ENCODE results near the gene OTOGL. TPM values are rescaled to one million over a fixed set of nuclear protein-coding genes. Genes with fewer than 3 reads are reported as not detected.

The OTOGL gene
- total RNA-seq, 1 experiment from 2014 or later = 0.44 TPM

DNA sequence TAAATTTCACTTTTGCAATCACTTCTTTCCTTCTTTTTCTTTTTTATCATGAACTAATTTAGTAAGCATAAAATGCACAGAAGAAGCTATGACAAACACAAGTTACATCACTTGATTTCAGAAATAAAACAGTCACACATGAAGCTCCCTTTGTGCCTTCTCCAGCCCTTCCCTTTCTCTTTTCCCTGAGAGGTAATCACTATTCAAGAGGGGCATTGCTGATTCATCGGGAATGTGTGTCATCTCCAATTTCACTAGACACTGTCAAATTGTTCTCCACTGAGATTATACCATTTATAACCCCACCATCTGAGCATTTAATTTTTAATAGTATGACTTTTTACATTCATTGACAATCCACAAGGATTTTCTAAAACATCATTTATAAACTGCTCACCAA lies 253.1 kb downstream of the OTOGL start:
- no peak overlapping the region for H3K4me2 ChIP-seq (ENCODE audit: low read length)
- CTCF ChIA-PET = no interaction called here

GRCh38 chr12:80353254-80353653 lies 253.9 kb downstream of the OTOGL start:
- Histone ChIP-seq H3K4me3 (ENCODE audit: low read length) (no peak overlapping the region), H3K79me2 (ENCODE audit: low read length) (no peaks in the 10 kb centered on the region), H2AFZ (ENCODE audit: low read length) (no peak overlapping the region), H3K9ac (ENCODE audit: low read length) (no peak overlapping the region), H3K27me3 (ENCODE audit: low read length) (no peaks in the 10 kb centered on the region), H3K27ac (ENCODE audit: low read length) (no peak overlapping the region), H3K4me1 (ENCODE audit: insufficient read depth, low read length) (no peaks in the 10 kb centered on the region), H3K36me3 (ENCODE audit: low read depth, low read length) (no peaks in the 10 kb centered on the region), H3K9me2 (replicated peaks; ENCODE audit: low read length) (no peaks in the 10 kb centered on the region), H3K4me2 (ENCODE audit: low read length) (no peak overlapping the region), H3F3A (ENCODE audit: low read length, unreplicated experiment) (no peaks in the 10 kb centered on the region), H4K20me1 (ENCODE audit: low read length) (no peaks in the 10 kb centered on the region), H3K9me3 (ENCODE audit: low read length) (no peaks in the 10 kb centered on the region)
- POLR2A ChIA-PET (ENCODE audit: unreplicated experiment) = no interaction called here
- DNase-seq (peak; percentile 16), ATAC-seq (peak; percentile 15; the same call in 1 of the 2 replicates)
- TF ChIP-seq, protein P1, sequence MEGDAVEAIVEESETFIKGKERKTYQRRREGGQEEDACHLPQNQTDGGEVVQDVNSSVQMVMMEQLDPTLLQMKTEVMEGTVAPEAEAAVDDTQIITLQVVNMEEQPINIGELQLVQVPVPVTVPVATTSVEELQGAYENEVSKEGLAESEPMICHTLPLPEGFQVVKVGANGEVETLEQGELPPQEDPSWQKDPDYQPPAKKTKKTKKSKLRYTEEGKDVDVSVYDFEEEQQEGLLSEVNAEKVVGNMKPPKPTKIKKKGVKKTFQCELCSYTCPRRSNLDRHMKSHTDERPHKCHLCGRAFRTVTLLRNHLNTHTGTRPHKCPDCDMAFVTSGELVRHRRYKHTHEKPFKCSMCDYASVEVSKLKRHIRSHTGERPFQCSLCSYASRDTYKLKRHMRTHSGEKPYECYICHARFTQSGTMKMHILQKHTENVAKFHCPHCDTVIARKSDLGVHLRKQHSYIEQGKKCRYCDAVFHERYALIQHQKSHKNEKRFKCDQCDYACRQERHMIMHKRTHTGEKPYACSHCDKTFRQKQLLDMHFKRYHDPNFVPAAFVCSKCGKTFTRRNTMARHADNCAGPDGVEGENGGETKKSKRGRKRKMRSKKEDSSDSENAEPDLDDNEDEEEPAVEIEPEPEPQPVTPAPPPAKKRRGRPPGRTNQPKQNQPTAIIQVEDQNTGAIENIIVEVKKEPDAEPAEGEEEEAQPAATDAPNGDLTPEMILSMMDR (conservative IDR thresholded peaks at IDR 0.05; ENCODE audit: low read depth, low read length) = no peak
- TF ChIP-seq EZH2 (IDR thresholded peaks at IDR 0.05; ENCODE audit: low read length, unreplicated experiment) (no peak), EZH2phosphoT487 (IDR thresholded peaks at IDR 0.05; ENCODE audit: borderline replicate concordance, low read length) (no peak)
- no TSS peak for BruUV-seq (replicated peaks)
- CTCF ChIA-PET = no interaction called here
- intact Hi-C loops (cut with micrococcal nuclease) = no loop called here

More for the DNA sequence above, 253.1 kb downstream of the OTOGL start:
- intact Hi-C loops (cut with micrococcal nuclease) = no loop called here
- no TSS peak for BruUV-seq (replicated peaks)
- no peaks in the 10 kb centered on the region for H3K79me2 ChIP-seq (ENCODE audit: low read length)
- H3K9ac ChIP-seq (ENCODE audit: low read length) = no peak overlapping the region
- no peaks in the 10 kb centered on the region for H3K9me3 ChIP-seq (ENCODE audit: low read length)
- H2AFZ ChIP-seq (ENCODE audit: low read length) = no peak overlapping the region
- ATAC-seq (peak; percentile 55; the same call in 1 of the 2 replicates), DNase-seq (peak; percentile 32)
- POLR2A ChIA-PET (ENCODE audit: unreplicated experiment) = no interaction called here
- H3K27ac ChIP-seq (ENCODE audit: low read length) = no peak overlapping the region
- no peaks in the 10 kb centered on the region for H3F3A ChIP-seq (ENCODE audit: low read length, unreplicated experiment)
- no peak overlapping the region for H3K4me3 ChIP-seq (ENCODE audit: low read length)
- no peaks in the 10 kb centered on the region for H3K4me1 ChIP-seq (ENCODE audit: insufficient read depth, low read length)
- H3K27me3 ChIP-seq (ENCODE audit: low read length) = no peaks in the 10 kb centered on the region
- TF ChIP-seq EZH2phosphoT487 (IDR thresholded peaks at IDR 0.05; ENCODE audit: borderline replicate concordance, low read length) = no peak
- no peak for TF ChIP-seq EZH2 (IDR thresholded peaks at IDR 0.05; ENCODE audit: low read length, unreplicated experiment)
- TF ChIP-seq, protein P1 (conservative IDR thresholded peaks at IDR 0.05; ENCODE audit: low read depth, low read length) = no peak
- H3K36me3 ChIP-seq (ENCODE audit: low read depth, low read length) = no peaks in the 10 kb centered on the region
- no peaks in the 10 kb centered on the region for H3K9me2 ChIP-seq (replicated peaks; ENCODE audit: low read length)
- no peaks in the 10 kb centered on the region for H4K20me1 ChIP-seq (ENCODE audit: low read length)

DNA sequence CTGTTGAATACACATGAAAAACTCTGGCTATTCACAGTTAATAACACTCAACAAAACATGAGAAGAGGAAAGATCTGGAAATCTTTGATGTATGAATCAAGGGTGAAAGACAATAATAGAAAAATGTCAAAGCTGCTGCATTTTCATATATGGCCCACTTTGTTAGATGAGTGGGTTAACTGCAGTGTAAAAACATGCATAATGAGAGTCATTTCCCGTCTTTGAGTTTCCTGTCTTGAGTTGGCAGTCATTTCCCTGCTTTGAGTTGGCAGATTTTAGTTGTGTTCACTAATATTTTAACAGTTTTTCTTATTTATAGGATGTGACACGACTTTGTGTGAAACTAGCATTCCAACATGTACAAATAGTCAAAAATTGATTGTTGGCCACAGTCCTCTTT lies 256.8 kb downstream of the OTOGL start:
- intact Hi-C loops (cut with micrococcal nuclease) = no loop called here
- no peak for TF ChIP-seq EZH2phosphoT487 (IDR thresholded peaks at IDR 0.05; ENCODE audit: borderline replicate concordance, low read length)
- TF ChIP-seq EZH2 (IDR thresholded peaks at IDR 0.05; ENCODE audit: low read length, unreplicated experiment) = no peak
- TF ChIP-seq, protein P1 (conservative IDR thresholded peaks at IDR 0.05; ENCODE audit: low read depth, low read length) = no peak
- Histone ChIP-seq H3F3A (ENCODE audit: low read length, unreplicated experiment) (no peaks in the 10 kb centered on the region), H3K79me2 (ENCODE audit: low read length) (no peaks in the 10 kb centered on the region), H3K27ac (ENCODE audit: low read length) (no peak overlapping the region), H3K4me2 (ENCODE audit: low read length) (no peak overlapping the region), H3K4me1 (ENCODE audit: insufficient read depth, low read length) (no peaks in the 10 kb centered on the region), H3K4me3 (ENCODE audit: low read length) (no peak overlapping the region), H3K9me3 (ENCODE audit: low read length) (no peaks in the 10 kb centered on the region), H3K36me3 (ENCODE audit: low read depth, low read length) (no peaks in the 10 kb centered on the region), H3K27me3 (ENCODE audit: low read length) (no peaks in the 10 kb centered on the region), H2AFZ (ENCODE audit: low read length) (no peak overlapping the region), H4K20me1 (ENCODE audit: low read length) (no peaks in the 10 kb centered on the region), H3K9ac (ENCODE audit: low read length) (no peak overlapping the region), H3K9me2 (replicated peaks; ENCODE audit: low read length) (no peaks in the 10 kb centered on the region)
- ATAC-seq (no peak), DNase-seq (no peak)
- ChIA-PET POLR2A (ENCODE audit: unreplicated experiment) (no interaction called here), CTCF (no interaction called here)
- BruUV-seq (replicated peaks) = no TSS peak

All from PC-3 (cell line).